IPS-NIHi11 (cell line): ENCODE data around the gene MROH2A.
A peak's percentile ranks its signal among the peaks of the same experiment; 100 is the strongest.

Experiments used
- DNase-seq: peaks from one replicate; pipeline ENCODE4 v3.0.0; 2012; ENCODE audit warnings: mixed read lengths, low spot score

Gene MROH2A

GRCh38 chr2:233766416-233766815, 11.7 kb upstream of the MROH2A start:
- DNase-seq = no peak

DNA sequence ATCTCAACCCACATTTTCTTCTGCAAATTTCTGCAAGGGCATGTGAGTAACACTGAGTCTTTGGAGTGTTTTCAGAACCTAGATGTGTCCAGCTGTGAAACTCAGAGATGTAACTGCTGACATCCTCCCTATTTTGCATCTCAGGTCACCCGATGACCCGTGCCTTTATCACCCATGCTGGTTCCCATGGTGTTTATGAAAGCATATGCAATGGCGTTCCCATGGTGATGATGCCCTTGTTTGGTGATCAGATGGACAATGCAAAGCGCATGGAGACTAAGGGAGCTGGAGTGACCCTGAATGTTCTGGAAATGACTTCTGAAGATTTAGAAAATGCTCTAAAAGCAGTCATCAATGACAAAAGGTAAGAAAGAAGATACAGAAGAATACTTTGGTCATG, 10.1 kb upstream of the MROH2A start:
- peak; percentile 33 for DNase-seq

DNA sequence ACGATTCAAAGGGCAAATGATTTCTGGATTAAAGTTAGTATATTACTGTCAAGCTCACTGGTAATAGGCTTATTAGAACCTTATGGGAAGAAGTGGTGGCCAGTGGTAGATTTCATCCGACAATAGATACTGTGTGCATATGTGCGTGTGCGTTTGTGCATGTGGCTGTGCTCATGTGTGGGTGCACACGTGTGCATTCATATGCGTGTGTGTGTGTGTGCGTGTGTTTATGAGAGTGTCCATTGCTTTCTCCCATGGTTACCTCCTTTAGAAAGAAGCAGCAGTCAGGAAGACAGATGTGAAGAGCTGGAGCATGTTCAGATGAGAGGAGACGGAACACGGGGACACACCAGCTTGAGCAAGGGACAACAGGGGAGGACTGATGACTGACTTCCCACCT, 8.9 kb upstream of the MROH2A start:
- DNase-seq = no peak

GRCh38 chr2:233772153-233772552, 6.0 kb upstream of the MROH2A start:
- no peak for DNase-seq

DNA sequence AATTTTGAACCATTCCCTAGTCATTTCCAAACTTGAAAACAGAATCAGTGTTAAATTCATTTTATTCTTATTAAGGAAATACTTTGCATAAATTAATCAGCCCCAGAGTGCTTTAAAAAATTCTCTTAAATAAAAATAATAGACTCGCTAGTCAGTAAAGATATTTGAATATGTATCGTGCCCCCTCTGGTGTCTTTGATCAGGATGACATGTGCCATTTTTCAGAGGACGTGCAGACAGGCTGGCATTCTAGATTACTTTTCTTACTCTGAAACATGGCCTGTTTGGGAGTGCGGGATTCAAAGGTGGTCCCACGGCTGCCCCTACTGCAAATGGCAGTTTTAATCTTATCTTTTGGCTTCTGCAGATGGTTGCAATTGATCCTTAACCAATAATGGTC, 5.5 kb upstream of the MROH2A start:
- DNase-seq = no peak

DNA sequence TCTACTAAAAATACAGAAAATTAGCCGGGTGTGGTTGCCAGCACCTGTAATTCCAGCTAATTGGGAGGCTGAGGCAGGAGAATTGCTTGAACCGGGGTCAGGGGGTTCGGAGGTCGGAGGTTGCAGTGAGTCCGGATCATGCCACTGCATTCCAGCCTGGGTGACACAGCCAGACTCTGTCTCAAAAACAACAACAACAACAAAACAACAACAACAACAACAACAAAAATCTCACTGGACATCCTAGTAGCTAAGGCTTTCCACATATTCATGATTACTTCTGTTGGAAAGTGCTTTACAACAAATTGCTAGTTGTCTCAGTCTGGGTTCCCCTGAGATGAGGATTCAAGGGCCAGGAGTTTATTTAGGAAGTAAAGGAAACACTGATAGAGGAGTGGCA, 4.3 kb upstream of the MROH2A start:
- no peak for DNase-seq

- no peak for DNase-seq
These were observed 2.7 kb upstream of the MROH2A start for GRCh38 chr2:233775414-233775813.

DNA sequence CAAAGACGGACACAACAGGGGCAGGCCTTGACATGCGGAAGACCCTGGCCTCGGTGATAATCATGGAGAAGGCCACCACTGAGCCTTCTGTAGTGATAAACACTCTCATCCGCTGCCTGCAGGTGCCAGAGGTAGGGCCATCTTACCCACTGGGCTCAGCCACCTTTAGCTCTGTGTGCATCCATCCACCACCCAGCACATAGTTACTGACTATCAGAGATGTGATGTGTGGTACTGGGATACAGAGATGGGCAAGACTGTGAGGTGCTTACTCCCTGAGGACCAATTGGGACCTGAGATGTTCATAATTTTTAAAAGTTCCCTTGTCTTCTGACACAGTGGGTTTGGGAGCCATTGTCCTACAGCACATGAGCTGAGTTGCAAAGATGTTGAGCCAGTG, 1.6 kb downstream of the MROH2A start:
- no peak for DNase-seq

GRCh38 chr2:233780771-233781170, 2.6 kb downstream of the MROH2A start:
- DNase-seq = no peak

DNA sequence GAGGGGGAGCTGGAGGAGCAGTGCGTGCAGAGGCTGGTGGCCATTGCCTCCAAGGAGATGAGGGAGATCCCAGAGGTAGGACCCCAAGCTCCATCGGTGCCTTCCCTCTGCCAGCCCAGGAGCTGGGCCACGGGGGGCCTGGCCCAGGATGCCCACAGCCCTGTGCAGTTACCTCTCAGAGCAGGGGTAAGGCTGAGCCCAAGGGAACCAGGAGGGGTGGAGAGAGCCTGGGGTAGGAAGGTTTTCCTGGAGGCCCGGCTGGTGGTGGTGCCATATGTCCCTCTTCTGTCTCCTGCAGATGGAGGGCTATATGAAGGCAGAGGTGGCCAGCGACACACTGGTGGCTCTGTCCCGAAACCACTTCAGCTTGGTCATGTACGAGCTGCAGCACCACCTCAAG, 11.4 kb downstream of the MROH2A start:
- no peak for DNase-seq

- peak; percentile 2 for DNase-seq
These were observed 13.2 kb downstream of the MROH2A start for GRCh38 chr2:233791151-233791882.

GRCh38 chr2:233791883-233792329, 13.8 kb downstream of the MROH2A start:
- DNase-seq = no peak

GRCh38 chr2:233792720-233793119, 14.6 kb downstream of the MROH2A start:
- DNase-seq = no peak

DNA sequence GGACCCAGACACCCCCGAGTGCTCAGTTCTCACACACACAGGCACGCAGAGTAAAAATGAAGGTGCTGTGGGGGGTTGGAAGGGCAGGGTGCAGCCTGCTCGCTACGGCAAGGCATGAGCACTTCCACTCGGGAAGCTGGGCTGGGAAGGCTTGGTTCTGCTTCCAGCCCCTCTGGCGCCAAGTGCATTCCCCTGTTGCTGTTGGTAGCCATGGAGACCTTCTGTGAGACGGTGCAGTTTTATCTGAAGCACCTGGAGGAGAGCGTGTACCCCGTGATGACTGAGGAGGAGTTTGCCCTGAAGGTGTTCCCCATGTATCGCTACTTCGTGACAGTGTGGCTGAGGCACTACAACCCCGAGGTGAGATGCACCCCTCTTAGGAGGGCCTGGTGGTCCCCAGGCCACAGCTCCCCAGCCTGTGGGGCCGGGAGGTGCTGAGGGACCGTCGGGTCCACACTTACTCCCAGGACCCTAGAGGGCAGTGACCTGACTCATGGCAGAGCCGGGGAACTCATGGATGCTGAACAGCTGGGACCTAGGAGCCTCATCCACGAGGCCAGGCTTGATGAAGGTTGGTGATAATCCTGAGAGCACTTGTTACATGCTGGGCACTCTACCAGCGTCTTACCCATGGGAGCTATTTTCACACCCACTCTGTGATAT, 15.5 kb downstream of the MROH2A start:
- no peak for DNase-seq

DNA sequence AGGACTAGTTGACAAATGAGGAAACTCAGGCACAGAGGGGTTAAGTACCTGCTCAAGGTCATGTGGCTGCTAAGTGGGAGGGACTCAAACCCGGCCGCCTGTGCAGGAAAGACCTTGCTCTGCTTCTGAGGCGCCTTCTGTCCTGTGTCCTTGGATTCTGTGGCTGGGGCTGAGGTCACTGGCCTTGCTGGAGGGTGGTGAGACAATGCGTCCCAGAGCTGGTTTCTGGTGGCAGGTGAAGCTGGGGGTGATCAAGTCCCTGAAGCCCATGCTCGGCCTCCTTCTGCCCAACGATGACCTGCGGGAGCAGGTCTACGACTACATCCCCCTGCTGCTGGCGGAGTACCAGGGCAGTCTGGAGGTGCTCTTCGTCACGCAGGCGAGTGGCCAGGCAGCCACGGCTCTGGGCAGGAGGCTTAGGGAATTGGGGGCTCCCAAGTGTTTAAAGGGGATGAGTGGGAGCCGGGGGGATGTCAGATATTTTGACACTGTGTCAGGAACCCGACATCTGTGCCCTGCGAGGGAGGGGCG, 16.1 kb downstream of the MROH2A start:
- no peak for DNase-seq

DNA sequence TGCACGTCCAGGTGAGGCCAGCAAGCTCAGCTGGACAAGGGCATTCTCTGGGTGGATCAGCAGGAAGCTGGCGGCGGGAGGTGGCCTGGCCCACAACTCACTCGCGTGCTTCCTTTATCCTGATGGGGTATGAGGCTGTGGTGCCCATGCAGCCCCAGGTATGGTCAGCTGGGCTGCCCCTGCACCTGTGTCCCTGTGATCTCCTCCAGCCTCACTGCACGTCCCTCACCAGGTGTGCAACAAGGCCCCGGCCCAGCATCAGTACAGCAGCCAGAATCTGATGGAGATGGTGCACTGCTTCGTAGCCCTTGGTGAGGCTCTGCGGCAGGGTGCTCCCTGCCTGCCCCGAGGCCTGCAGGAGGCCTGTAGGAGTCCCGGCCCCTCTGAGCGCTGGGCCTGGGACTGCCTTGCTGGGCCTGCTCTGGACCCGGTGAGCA, 17.6 kb downstream of the MROH2A start:
- no peak for DNase-seq

DNA sequence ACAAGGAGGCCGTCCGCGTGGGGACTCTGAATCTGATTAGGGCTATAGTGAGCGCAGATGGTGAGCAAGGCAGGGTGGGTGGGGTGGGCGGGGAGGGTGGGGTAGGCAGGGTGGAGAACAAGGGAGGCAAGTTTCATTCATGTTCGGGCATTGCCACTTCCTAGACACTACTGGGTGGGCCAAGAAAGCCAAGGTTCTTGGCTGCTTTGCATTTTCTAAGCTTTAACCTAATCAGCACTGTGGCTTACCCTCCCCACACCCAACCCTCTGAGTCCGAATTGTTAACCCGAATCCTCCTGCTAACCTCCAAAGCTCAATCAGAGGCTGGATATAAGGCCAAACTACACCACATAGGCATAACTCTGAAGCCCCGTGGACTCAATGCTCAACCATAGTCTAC, 18.1 kb downstream of the MROH2A start:
- DNase-seq = no peak

GRCh38 chr2:233798335-233799086, 20.4 kb downstream of the MROH2A start:
- DNase-seq = no peak

GRCh38 chr2:233799087-233799665, 21.0 kb downstream of the MROH2A start:
- DNase-seq = no peak

GRCh38 chr2:233799716-233800115, 21.6 kb downstream of the MROH2A start:
- no peak for DNase-seq

DNA sequence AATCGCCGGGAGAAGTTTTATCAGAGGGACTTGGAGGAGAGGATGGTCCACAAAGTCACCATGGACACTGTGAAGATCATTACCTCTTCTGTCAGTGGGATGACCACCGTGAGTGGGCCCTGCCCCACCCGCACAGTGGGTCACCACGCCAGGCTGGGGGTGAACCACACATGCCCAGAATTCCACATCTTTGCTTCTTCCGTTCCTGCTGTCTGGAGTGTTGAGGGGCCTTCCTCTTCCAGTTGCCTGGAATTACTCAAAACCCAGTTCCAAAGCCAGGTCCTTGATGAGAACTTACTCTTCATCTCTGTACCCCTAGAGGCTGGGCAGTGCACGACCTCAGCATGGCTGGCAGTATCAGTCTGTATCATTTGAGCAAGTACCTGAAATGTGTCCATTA, 22.1 kb downstream of the MROH2A start:
- no peak for DNase-seq

- no peak for DNase-seq
These were observed 23.4 kb downstream of the MROH2A start for GRCh38 chr2:233801357-233802131.
